ENCODE data around the gene BDNF. TPM values are rescaled to one million over a fixed set of nuclear protein-coding genes. Genes with fewer than 3 reads are reported as not detected.
"Not testable (repeated sequence)": the region's sequence is repeated elsewhere in the genome, so short reads cannot be mapped to it uniquely, and the experiment has no call there.

BDNF gene
- total RNA-seq (not detected), polyA plus RNA-seq (under 1 TPM in 2 of 3 donors, not detected in 1; 0.04 to 0.06 TPM), total RNA-seq (0 to 0.08 (median 0) reads per million in 6 experiments)

DNA sequence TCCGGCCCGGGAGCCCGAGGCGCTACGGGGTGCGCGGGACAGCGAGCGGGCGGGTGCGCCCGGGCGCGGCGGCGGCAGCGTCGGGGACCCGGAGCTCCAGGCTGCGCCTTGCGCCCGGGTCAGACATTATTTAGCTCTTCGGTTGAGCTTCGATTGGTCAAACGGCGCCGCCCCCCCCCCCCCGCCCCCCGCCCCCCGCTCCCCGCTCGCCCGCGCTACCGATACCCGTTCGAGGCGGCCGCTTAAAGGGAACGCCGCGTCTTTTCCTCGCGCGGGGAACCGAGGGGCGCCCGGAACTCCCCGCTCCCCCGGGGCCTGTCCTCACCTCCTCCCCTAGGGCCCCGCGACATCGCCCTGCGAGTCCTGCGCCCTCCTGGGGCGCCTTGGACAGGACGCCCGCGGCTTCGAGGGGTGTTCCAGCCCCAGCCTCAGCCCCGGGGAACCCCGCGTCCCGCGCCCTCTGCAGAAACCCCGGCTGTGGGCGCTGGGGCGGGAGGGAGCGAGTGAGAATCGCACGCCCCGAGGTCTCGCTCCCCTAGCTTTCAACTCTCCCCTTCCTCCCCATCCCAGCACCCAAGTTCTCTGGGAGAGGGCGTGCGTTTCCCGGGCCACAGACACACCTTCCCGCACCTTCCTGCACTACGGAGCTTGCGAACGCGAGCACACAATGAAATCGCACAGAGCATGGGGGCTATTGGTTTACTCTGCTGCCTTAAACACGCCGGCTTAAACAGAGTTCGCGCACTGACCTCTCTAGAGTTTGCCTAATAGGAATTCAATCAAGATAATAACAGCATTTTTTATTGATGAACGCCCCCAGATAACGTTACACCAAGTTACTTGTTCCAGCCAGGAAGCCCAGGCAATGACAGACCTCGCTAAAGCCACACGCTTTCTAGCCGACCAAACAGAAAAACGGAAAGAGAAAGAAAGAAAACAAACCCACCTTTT is at the start of gene BDNF:
Gene BDNF (minus strand): TSS at position 105 of the 951 bp plus-strand sequence. CDS start 41,891 bp downstream, outside the sequence.
- Mint-ChIP-seq H3K36me3 (peaks cover 0 to 4% (median 0%) of the 10 kb centered on the region in 3 donors), H3K9me3 (peaks cover 0 to 3% (median 0%) of the 10 kb centered on the region in 9 donors), H3K27ac (peak within 1 kb of the TSS in 3 of 10 donors; percentile 24 to 53 (median 38)), H3K4me3 (peak within 1 kb of the TSS; percentile 69 to 93 (median 87)), H3K27me3 (peaks cover 56 to 94% (median 61%) of the 10 kb centered on the region in 5 donors), H3K4me1 (peaks cover 23 to 34% (median 26%) of the 10 kb centered on the region in 4 donors)
- peak; percentile 20 to 44 for ATAC-seq
- peak in 1 of 10 donors; percentile 4 for DNase-seq
- POLR2A ChIA-PET = no interaction called here

GRCh38 chr11:27740362-27741013 is 40.2 kb upstream of the BDNF start:
- H3K27me3 Mint-ChIP-seq = peaks cover 5 to 30% (median 12%) of the 10 kb centered on the region in 5 donors
- POLR2A ChIA-PET = no interaction called here
- DNase-seq (no peak), ATAC-seq (no peak)
- peaks cover 0 to 10% (median 0%) of the 10 kb centered on the region in 9 donors for H3K9me3 Mint-ChIP-seq
- H3K27ac Mint-ChIP-seq = no peak overlapping the region
- no peaks in the 10 kb centered on the region for H3K4me1 Mint-ChIP-seq
- H3K36me3 Mint-ChIP-seq = peaks cover 0 to 4% (median 0%) of the 10 kb centered on the region in 3 donors
- H3K4me3 Mint-ChIP-seq = no peak overlapping the region

GRCh38 chr11:27735281-27735680 is 35.0 kb upstream of the BDNF start:
- no peaks in the 10 kb centered on the region for H3K36me3 Mint-ChIP-seq
- H3K27me3 Mint-ChIP-seq = peaks cover 4 to 11% (median 7%) of the 10 kb centered on the region in 5 donors
- H3K9me3 Mint-ChIP-seq = peaks cover 0 to 7% (median 0%) of the 10 kb centered on the region in 9 donors
- H3K4me1 Mint-ChIP-seq = peaks cover 0 to 2% (median 0%) of the 10 kb centered on the region in 4 donors
- no peak overlapping the region for H3K4me3 Mint-ChIP-seq
- DNase-seq = no peak
- ATAC-seq = no peak
- H3K27ac Mint-ChIP-seq = no peak overlapping the region
- POLR2A ChIA-PET = no interaction called here

GRCh38 chr11:27731803-27732202 is 31.5 kb upstream of the BDNF start:
- H3K4me3 Mint-ChIP-seq, DNase-seq, ATAC-seq, H3K4me1 Mint-ChIP-seq, POLR2A ChIA-PET, H3K27ac Mint-ChIP-seq, H3K36me3 Mint-ChIP-seq, H3K9me3 Mint-ChIP-seq: not testable (repeated sequence)
- peaks cover 3 to 11% (median 5%) of the 10 kb centered on the region in 5 donors for H3K27me3 Mint-ChIP-seq

DNA sequence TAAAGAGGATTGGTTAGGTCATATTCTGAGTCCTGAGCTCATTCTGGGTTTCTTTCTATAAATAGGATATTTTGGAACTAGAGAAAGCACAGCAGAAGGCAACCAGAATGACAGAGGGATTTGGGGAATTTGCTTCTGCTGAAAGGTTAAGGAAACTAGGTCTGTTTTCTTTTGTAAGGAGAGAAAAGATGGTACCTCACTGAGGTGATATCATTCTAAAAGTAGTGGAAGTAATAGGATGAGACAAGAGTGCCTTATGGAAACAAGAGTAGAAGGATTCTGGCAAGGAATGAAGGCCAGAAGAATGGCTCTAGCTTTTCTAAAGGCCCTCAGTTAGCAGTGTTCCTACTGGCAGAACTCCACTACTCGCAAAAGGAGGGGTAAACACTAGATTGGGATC is 26.7 kb upstream of the BDNF start:
- peaks cover 0 to 9% (median 0%) of the 10 kb centered on the region in 9 donors for H3K9me3 Mint-ChIP-seq
- H3K4me1 Mint-ChIP-seq = peaks cover 0 to 11% (median 4%) of the 10 kb centered on the region in 4 donors
- peaks cover 0 to 6% (median 0%) of the 10 kb centered on the region in 3 donors for H3K36me3 Mint-ChIP-seq
- H3K4me3 Mint-ChIP-seq = no peak overlapping the region
- peaks cover 21 to 38% (median 31%) of the 10 kb centered on the region in 5 donors for H3K27me3 Mint-ChIP-seq
- DNase-seq (no peak), ATAC-seq (no peak)
- POLR2A ChIA-PET = no interaction called here
- H3K27ac Mint-ChIP-seq = no peak overlapping the region

- H3K36me3 Mint-ChIP-seq = peaks cover 2 to 17% (median 15%) of the 10 kb centered on the region in 3 donors
- peaks cover 44 to 71% (median 49%) of the 10 kb centered on the region in 5 donors for H3K27me3 Mint-ChIP-seq
- H3K27ac Mint-ChIP-seq = no peak overlapping the region
- POLR2A ChIA-PET = no interaction called here
- peak overlapping the region in 1 of 10 donors; percentile 44 for H3K4me3 Mint-ChIP-seq
- ATAC-seq (no peak), DNase-seq (no peak)
- H3K4me1 Mint-ChIP-seq = peaks cover 0 to 25% (median 6%) of the 10 kb centered on the region in 4 donors
- peaks cover 0 to 28% (median 17%) of the 10 kb centered on the region in 9 donors for H3K9me3 Mint-ChIP-seq
Measured at GRCh38 chr11:27723687-27724086, 23.4 kb upstream of the BDNF start.

- ATAC-seq (no peak), DNase-seq (no peak)
- POLR2A ChIA-PET = no interaction called here
- Mint-ChIP-seq H3K27me3 (peaks cover 48 to 78% (median 55%) of the 10 kb centered on the region in 5 donors), H3K4me1 (peaks cover 0 to 29% (median 8%) of the 10 kb centered on the region in 4 donors), H3K4me3 (peak overlapping the region in 2 of 10 donors; percentile 28 to 36), H3K27ac (peak overlapping the region in 1 of 10 donors; percentile 19), H3K36me3 (peaks cover 2 to 18% (median 16%) of the 10 kb centered on the region in 3 donors), H3K9me3 (peaks cover 0 to 30% (median 18%) of the 10 kb centered on the region in 9 donors)
Measured at GRCh38 chr11:27722953-27723344, 22.7 kb upstream of the BDNF start.

DNA sequence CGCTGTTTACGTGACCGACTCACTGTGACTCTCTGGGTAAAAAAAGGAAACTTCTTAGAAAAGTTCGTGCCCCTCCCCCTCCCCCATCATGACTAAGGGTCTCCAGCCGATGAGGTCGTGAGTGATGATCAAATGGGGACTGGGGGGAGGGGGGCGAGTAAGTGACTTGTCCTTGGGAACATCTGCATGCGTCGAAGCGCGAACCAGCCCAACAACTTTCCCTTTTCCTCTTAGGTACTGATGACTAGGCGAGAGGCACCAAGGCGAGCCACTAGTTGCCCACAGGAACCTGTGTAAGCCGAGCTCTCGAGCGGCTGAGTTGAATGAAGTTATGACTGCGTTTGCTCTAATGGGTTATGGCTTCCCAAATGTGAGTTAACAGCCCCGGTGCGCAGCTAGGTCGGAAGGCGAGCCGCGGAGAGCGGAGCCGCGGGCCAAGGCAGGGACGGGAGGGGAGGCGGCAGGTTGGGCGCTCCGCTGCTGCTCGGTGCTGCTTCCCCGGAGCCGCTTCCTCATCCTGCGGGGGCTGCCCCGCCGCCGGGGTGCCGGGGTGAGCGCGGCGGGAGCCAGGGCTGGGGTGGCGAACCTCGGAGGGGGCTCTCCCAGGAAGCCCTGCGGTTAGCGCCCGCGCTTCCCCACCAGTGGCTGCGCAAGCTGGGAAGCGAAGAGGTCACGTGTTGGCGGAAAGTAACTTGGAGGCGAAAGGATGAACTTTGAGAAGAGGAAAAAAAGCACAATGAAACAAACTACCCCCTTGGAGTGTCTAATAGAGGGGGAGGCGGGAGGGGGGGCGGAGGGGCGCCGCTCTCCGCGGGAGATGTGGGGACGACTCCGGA is 22.1 kb upstream of the BDNF start:
- DNase-seq (no peak), ATAC-seq (no peak)
- peaks cover 0 to 30% (median 8%) of the 10 kb centered on the region in 4 donors for H3K4me1 Mint-ChIP-seq
- peaks cover 54 to 84% (median 61%) of the 10 kb centered on the region in 5 donors for H3K27me3 Mint-ChIP-seq
- POLR2A ChIA-PET = no interaction called here
- H3K36me3 Mint-ChIP-seq = peaks cover 2 to 25% (median 16%) of the 10 kb centered on the region in 3 donors
- H3K9me3 Mint-ChIP-seq = peaks cover 0 to 33% (median 22%) of the 10 kb centered on the region in 9 donors
- peak overlapping the region in 4 of 10 donors; percentile 34 to 51 (median 40) for H3K4me3 Mint-ChIP-seq
- no peak overlapping the region for H3K27ac Mint-ChIP-seq

DNA sequence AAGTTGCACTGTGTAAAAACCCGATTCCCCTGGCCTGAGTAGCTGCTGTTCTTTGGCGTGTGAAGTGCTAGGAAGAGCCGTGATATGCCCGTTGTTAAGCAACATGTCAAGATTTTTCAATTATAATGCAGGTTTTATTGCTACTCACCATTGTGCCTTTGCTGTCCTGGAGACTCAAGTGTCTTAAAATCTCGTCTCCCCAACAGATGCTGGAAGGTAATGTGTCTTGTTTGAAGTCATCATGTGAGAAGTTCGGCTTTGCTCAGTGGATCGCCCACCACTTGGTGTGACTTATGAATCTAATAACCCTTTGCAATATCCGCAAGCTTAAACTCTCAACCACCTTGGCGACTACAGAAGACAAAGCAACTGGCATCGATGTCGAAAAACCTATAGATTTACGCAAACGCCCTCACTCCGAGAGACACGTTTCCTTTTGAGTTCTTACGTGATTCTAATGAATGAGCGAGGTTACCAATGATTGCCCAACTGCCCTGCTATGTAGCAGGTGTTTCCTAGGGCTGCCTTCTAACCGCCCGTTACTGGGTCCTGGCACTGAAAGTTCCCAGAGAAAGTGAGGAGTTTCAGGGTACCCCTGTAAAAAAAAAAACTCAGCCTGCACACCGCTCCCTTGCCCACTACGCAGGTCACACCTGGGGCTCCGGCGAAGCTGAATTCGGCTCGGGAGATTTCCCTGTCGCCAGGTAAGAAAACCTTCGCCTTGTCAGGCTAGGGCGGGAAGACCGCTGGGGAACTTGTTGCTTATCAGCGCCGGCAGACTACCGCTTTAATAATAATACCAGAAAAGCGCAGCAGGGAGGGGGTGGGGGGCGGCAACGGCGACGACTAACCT is 21.2 kb upstream of the BDNF start:
- H3K27ac Mint-ChIP-seq = no peak overlapping the region
- ATAC-seq = no peak

GRCh38 chr11:27720277-27720830 is 20.1 kb upstream of the BDNF start:
- POLR2A ChIA-PET = no interaction called here

More for the DNA sequence above, 21.2 kb upstream of the BDNF start:
- H3K27me3 Mint-ChIP-seq = peaks cover 60 to 93% (median 62%) of the 10 kb centered on the region in 5 donors
- POLR2A ChIA-PET = no interaction called here
- H3K36me3 Mint-ChIP-seq = peaks cover 2 to 25% (median 16%) of the 10 kb centered on the region in 3 donors
- H3K4me3 Mint-ChIP-seq = peak overlapping the region in 5 of 10 donors; percentile 6 to 51 (median 39)
- peaks cover 0 to 30% (median 8%) of the 10 kb centered on the region in 4 donors for H3K4me1 Mint-ChIP-seq
- peaks cover 0 to 33% (median 22%) of the 10 kb centered on the region in 9 donors for H3K9me3 Mint-ChIP-seq
- no peak for DNase-seq

DNA sequence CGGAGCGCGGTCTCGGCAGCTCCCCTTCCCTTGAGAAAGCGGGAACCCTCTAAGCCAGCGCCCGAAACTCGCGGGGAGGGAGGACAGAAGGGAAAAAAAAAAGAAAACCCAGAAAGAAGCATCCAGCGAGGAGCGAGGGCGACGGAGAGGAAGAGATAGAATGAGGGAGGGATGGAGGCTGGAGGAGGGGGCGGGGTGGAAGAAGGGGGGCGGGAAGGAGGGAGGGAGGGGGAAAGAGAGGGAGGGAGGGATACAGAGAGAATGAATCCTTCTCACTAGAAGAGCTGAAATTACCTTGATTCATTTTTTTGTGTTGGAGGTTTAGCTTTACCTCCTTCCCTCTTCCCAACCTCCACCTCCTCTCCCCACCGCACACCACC is 19.3 kb upstream of the BDNF start:
- peak overlapping the region in 1 of 10 donors; percentile 8 for H3K4me3 Mint-ChIP-seq
- peaks cover 0 to 33% (median 22%) of the 10 kb centered on the region in 9 donors for H3K9me3 Mint-ChIP-seq
- H3K27ac Mint-ChIP-seq = no peak overlapping the region
- ATAC-seq (no peak), DNase-seq (no peak)
- H3K27me3 Mint-ChIP-seq = peaks cover 51 to 99% (median 60%) of the 10 kb centered on the region in 5 donors
- peaks cover 0 to 30% (median 8%) of the 10 kb centered on the region in 4 donors for H3K4me1 Mint-ChIP-seq
- peaks cover 2 to 25% (median 16%) of the 10 kb centered on the region in 3 donors for H3K36me3 Mint-ChIP-seq
- POLR2A ChIA-PET = no interaction called here

More at GRCh38 chr11:27720277-27720830, 20.1 kb upstream of the BDNF start:
- Mint-ChIP-seq H3K9me3 (peaks cover 0 to 33% (median 22%) of the 10 kb centered on the region in 9 donors), H3K4me3 (peak overlapping the region in 5 of 10 donors; percentile 8 to 25 (median 16)), H3K27me3 (peaks cover 54 to 99% (median 59%) of the 10 kb centered on the region in 5 donors), H3K4me1 (peaks cover 0 to 30% (median 8%) of the 10 kb centered on the region in 4 donors), H3K36me3 (peaks cover 2 to 25% (median 16%) of the 10 kb centered on the region in 3 donors), H3K27ac (no peak overlapping the region)
- no peak for DNase-seq
- ATAC-seq = no peak
